Superior temporal gyrus (tissue), 1 donor: ENCODE data around the gene VPS8.

Experiments used
- DNase-seq: peaks from one replicate; pipeline ENCODE4 v3.0.0-alpha.2; 2016; ENCODE audit errors: extremely low spot score

Gene VPS8

GRCh38 chr3:184811034-184811433 lies 932 bp upstream of the VPS8 start:
- no peak for DNase-seq

- DNase-seq: no peak
Observed at GRCh38 chr3:184811663-184811998, 335 bp upstream of the VPS8 start.

DNA sequence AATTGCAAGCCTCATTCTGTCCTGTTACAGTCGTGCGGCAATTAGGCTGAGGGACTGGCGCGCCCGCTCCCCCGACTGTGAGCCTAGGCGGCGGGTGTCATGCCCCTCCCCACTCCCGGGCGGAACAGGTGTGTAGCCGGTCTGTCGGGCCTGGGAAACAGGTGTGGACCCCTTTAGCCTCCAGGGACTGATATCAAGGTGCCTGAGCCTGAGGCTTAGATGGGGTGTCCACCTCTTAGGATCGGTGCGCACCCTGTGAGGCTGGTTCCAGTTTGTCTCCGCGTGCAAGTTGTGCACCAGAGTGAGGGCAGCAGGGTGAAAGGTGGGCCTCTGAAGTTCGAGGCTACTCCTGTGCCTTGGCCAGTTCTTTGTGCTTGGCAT lies 686 bp downstream of the VPS8 start:
- DNase-seq: no peak

GRCh38 chr3:184813357-184813756 lies 1.4 kb downstream of the VPS8 start:
- no peak for DNase-seq

- no peak for DNase-seq
Observed at GRCh38 chr3:184814214-184814613, 2.2 kb downstream of the VPS8 start.

GRCh38 chr3:184815046-184815930 lies 3.3 kb downstream of the VPS8 start:
- no peak for DNase-seq

DNA sequence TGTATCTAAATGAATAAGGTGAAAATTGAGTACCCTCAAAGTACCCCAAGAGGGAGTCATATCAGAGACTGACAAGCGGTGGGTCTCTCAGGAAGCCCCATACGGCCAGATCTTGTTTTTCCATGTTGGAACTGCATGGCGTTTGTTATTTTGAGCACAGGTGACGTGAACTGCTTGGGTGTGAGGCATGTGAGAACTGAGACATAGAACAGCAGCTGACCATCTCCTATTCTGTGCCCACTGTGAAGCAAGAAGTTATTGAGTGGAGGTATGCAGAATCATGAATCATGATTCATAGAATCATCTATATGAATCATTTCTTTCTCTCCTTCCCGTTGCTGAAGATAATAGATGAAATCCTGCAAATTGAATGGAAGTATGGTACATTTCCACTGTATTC lies 4.6 kb downstream of the VPS8 start:
- no peak for DNase-seq

GRCh38 chr3:184820525-184820924 lies 8.6 kb downstream of the VPS8 start:
- DNase-seq: no peak

GRCh38 chr3:184821034-184821433 lies 9.1 kb downstream of the VPS8 start:
- DNase-seq: no peak

- no peak for DNase-seq
Observed at GRCh38 chr3:184822081-184822480, 10.1 kb downstream of the VPS8 start.

GRCh38 chr3:184822654-184823053 lies 10.7 kb downstream of the VPS8 start:
- no peak for DNase-seq

DNA sequence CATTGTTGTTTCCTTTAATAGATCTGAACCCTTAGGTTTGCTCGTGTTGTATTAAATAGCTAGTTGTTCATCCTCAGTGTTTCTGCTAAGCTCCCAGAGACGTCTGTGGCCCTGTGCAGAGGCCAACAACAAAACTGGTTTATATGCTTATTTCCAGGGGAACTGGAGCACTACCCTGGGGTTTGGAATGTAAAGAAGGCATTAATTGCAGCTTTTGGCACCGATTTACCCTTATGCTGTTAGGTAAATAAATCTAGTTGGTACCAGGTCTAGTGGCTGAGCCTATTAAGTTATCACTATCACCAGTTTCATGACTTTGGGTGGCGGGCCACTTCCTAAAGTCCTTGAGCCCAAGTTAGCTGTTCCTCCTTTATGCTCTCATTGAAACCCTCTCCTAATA lies 12.0 kb downstream of the VPS8 start:
- no peak for DNase-seq

DNA sequence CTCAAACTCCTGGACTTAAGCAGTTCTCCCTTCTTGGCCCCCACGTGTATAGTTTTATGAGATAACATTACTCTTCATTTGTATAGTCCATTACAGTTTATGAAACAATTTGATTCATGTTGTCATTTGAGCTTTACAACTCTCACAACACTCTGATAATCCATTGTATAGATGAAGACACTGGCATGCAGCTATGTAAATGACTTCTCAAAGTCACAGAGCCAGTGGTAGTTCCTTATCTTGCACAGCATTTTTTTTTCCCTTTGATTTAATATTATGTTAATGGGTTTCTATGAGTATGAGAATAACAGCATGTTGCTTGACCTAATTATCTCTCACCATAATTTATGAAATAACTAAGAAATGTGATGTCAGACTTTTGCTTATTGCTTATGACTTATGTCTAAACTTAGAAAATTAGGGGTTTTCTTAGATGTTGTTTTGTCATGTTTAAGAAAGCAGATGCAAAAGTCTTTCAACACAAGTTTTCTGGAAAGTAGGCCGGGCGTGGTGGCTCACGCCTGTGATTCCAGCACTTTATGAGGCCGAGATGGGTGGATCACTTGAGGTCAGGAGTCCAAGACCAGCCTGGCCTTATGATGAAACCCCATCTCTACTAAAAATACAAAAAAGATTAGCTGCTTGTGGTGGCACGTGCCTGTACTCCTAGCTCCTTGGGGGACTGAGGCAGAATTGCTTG lies 13.3 kb downstream of the VPS8 start:
- no peak for DNase-seq

- DNase-seq: no peak
Observed at GRCh38 chr3:184827572-184827971, 15.6 kb downstream of the VPS8 start.

DNA sequence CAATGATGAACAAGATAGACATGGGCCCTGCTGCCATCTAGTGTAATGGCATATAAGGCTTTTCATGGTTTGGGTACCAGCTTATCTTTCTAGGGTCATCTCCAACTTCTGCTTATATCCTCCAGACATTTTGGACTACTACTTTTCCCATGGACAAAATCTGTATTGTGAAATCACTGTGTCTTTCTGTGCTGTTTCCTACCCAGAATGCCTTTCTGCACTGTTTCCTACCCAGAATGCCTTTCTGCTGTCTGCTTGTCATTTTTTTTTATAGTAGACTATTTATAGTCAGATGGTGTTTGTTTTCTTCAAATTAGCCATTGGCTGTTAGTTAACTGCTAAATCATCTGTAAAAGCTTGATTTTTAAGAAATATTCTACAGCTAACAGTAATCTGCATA lies 20.1 kb downstream of the VPS8 start:
- no peak for DNase-seq

DNA sequence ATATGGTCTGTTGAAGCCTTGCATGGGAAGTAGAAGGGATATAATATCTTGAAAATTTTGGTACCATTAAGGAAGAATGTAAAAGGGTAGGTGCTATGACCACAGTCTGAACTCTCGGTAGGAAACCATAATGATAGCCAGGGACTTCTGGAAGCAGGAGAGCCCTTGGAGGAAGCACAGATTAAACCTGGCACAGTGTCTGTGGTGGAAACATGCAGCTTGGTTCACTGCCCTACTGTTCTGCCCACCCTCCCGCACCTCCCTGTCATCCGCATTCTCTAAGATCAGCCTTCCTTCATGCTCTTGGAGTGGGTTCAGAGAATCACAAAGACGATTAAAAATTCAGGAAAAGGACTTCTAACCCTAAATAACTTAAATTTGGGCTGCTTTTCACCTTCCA lies 20.9 kb downstream of the VPS8 start:
- DNase-seq: no peak

DNA sequence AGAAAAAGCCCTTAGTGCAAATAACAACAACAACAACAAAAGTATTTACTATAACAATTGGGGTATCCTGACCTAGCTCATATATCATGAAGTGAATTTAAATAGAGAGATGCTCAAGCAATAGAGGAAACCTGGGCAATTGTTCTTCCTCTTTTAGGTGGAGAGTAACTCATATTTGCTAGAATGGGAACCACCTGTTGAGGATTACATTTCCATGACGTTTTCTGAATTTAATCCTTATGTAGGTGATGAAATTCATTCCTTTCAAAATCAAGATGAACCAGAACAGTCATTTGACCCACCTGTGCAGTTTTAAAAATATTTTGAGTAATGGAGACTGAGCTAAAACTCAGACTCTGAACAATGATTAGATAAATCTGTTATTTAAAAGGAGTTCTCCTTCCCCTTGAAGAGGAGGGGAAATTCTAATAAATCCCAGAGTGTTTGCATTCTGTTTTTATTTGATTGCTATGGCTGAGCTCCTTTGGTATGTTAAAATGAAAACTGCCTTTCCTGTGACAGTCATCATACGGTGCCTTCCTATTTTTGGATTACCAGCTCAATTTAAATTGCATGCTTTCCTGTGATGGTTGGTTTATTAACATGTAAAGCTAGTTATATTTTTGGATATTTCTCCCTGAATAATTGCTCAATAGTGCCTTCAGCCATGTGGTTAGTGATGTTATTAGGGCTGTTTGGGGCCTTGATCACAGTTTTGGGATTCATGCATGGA lies 24.3 kb downstream of the VPS8 start:
- DNase-seq: no peak

DNA sequence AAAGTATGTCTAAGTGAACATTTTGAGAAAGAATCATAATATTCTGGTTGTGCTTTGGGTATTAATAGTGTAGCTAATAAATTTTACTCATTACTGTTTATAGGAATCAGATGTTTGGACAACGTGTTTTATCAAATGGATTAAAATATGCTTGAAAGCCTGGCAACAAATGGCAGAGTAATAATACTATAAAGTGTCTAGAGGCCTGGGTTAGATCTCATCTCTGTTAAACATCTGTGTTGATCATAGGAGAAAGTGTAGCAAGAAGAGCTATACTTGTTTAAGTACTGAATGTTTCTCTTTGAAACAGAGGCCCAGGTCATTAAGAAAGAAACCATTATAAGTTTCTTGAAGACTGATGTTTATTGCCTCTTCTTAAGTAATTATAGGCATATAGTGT lies 30.5 kb downstream of the VPS8 start:
- DNase-seq: no peak

DNA sequence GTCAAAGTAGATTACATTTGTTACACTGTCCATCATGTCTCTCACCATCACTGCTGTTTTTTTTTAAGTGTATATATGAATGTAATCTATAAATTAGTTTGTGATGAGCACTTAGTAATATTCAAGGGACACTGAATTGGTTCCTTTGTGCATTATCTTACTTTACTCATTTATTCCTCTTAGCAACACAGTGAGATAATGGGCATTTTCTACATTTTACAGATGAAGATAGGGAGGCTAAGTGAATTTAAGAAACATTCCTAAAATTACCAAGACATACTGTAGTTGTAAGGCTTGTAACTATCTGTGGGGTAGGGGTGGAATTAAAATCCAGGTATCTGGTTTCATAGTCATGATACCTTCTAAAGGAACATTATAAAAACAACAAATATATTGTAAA lies 33.9 kb downstream of the VPS8 start:
- no peak for DNase-seq

DNA sequence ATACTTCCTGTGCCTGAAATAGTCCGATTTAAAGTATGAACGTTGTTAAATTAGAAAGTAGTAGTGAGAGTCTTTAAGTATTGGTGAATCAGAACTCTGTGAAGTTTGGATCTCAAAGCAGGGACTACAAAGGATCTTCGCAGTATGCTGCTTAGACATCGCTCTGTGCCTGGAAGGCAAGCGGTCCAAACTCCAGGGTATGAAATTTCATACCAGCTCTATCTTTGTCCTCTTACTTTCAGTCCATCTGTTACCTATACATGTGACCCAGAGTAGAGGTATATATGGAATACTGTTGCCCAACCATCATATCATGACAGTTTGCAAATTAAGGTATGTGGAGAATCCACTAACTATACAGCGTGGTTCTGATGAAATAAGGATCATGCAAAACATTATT lies 34.5 kb downstream of the VPS8 start:
- no peak for DNase-seq

GRCh38 chr3:184848934-184849333 lies 37.0 kb downstream of the VPS8 start:
- no peak for DNase-seq

DNA sequence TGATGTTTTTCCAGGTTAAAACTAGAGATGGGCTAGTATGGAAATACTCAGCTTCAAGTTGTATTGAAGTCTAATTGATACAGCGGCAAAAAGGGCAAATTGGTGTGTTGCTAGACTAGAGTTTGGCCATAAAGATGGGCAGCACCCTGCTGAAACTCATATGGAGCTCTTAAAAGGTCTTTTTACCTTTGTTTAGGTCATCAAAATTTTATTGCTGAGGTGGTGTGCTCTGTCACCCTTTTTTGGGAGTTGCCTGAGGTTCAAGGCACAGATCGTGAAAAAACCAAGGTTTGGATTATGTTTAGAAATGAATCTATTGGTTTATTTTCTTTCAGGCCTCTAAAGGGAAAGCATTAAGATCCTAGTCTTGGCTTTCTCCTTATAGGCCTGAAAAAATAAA lies 38.2 kb downstream of the VPS8 start:
- no peak for DNase-seq

DNA sequence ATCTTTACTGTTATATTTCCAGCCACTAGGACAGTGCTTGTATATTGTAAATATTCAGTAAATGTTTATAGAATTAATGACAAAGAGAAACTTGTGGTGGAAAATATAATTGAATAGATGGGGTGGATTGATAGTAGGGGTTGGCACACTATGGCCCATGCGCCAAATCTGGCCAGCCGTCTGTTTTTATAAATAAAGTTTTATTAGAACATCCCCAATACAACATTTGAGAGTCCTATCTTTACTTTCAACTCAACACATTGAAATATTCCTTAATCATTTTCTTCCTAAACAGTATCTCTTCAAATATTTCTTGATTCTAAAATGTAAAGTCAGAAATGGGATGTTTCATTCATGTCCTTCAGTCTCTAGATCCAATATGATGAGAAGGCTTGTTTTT lies 45.1 kb downstream of the VPS8 start:
- no peak for DNase-seq
